ENCODE data around the gene CMTM7. TPM values are rescaled to one million over a fixed set of nuclear protein-coding genes. Genes with fewer than 3 reads are reported as not detected.

The CMTM7 gene
- total and polyA plus RNA-seq, 2 of the 13 experiments (the other 11 are each of a cell fraction or from before 2014, with no cell fraction given): 20.9 to 21.4 TPM

GRCh38 chr3:32391643-32392535 is at the start of gene CMTM7 (continued):
- TF ChIP-seq ZGPAT (CRISPR knock-in tag; IDR thresholded peaks at IDR 0.05): peak; percentile 46; the same call in 1 of the 2 replicates
- TF ChIP-seq MIER2 (CRISPR knock-in tag; IDR thresholded peaks at IDR 0.05): no peak
- peak; percentile 80 for TF ChIP-seq PHF8 (CRISPR knock-in tag; IDR thresholded peaks at IDR 0.05)
- peak; percentile 79 for TF ChIP-seq KMT2A (CRISPR knock-in tag; IDR thresholded peaks at IDR 0.05)
- no peak for TF ChIP-seq AKNA (CRISPR knock-in tag; IDR thresholded peaks at IDR 0.05; ENCODE audit: borderline replicate concordance)
- peak; percentile 43; the same call in 1 of the 2 replicates for TF ChIP-seq ARNTL (CRISPR knock-in tag; IDR thresholded peaks at IDR 0.05)
- no peak for TF ChIP-seq HCFC1 (IDR thresholded peaks at IDR 0.05; ENCODE audit: low read depth, low read length)
- no peak for TF ChIP-seq E2F2 (CRISPR knock-in tag; IDR thresholded peaks at IDR 0.05; ENCODE audit: borderline replicate concordance)
- peak; percentile 51 for TF ChIP-seq MTERF4 (CRISPR knock-in tag; IDR thresholded peaks at IDR 0.05)
- no peak for TF ChIP-seq ZNF143 (CRISPR knock-in tag; IDR thresholded peaks at IDR 0.05)
- no peak for TF ChIP-seq TRAFD1 (CRISPR knock-in tag; IDR thresholded peaks at IDR 0.05; ENCODE audit: borderline replicate concordance)
- TF ChIP-seq ZNF784 (CRISPR knock-in tag; IDR thresholded peaks at IDR 0.05; ENCODE audit: borderline replicate concordance): no peak; the same call in none of the 2 replicates
- no peak for TF ChIP-seq SMYD3 (CRISPR knock-in tag; IDR thresholded peaks at IDR 0.05)
- TF ChIP-seq ZNF746 (CRISPR knock-in tag; IDR thresholded peaks at IDR 0.05): 0 out of 2 replicates have a peak, but pooled peaks have one; percentile 55
- no peak for TF ChIP-seq ARNT (IDR thresholded peaks at IDR 0.05)
